Uterus (tissue), 2 donors: ENCODE measurements around the gene C1QTNF5.

Source experiments
- POLR2A ChIP-seq, 2 donors: fragments of 450-650 bp; IDR thresholded peaks; one replicate each; pipeline ENCODE4 v1.6.1; 2016; ENCODE audit warnings: antibody characterized with exemption in 2 of 2, mild to moderate bottlenecking in 1 of 2, moderate library complexity in 1 of 2
- TF ChIP-seq, protein P1 (sequence below), 4 experiments: fragments of 200-600 bp in 2 of 4; fragments of 450-650 bp in 2 of 4; sonication (generic) in 2 of 4; IDR thresholded peaks; one replicate each; pipeline ENCODE4 v1.5.1; 2016 to 2019; ENCODE audit warnings: antibody characterized with exemption in 4 of 4, mild to moderate bottlenecking in 2 of 4, moderate library complexity in 1 of 4

DNA sequence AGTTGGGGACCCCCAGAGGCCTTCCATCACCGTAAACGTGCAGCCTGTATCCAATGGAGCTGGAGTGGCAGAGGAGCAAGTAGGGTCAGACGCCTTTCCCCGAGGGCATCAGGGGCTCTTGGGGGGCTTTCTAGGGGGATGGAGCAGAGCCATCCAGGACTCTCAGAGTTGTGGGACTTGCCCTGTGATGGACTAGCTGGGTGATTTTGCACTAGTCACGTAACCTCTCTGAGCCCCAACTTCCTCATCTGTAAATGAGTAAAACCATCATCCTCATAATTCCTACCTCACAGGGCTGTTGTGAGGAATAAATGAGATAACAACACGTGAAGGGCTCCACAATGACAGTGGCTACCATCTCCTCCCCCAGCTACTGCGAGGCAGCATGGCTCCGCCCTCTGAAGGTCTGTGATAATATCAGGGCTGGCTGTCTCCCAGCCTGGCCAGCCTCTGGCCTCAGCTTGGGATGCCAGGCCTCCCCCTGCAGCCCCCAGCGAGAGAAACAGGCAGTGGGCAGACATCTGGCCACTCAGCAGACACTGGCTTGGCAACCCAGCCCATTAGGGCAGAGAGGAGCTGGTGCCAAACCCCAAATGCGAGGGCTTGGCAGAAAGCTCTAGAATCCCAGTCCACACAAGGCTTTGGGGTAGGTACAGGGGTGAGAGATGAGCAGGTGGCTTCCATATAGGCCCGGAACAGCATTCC is 34.1 kb upstream of the C1QTNF5 start:
- no peak for TF ChIP-seq POLR2A (IDR thresholded peaks at IDR 0.05)
- TF ChIP-seq, protein P1, sequence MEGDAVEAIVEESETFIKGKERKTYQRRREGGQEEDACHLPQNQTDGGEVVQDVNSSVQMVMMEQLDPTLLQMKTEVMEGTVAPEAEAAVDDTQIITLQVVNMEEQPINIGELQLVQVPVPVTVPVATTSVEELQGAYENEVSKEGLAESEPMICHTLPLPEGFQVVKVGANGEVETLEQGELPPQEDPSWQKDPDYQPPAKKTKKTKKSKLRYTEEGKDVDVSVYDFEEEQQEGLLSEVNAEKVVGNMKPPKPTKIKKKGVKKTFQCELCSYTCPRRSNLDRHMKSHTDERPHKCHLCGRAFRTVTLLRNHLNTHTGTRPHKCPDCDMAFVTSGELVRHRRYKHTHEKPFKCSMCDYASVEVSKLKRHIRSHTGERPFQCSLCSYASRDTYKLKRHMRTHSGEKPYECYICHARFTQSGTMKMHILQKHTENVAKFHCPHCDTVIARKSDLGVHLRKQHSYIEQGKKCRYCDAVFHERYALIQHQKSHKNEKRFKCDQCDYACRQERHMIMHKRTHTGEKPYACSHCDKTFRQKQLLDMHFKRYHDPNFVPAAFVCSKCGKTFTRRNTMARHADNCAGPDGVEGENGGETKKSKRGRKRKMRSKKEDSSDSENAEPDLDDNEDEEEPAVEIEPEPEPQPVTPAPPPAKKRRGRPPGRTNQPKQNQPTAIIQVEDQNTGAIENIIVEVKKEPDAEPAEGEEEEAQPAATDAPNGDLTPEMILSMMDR (IDR thresholded peaks at IDR 0.05), result no peak
